ENCODE measurements around the gene PSMD11. TPM values are rescaled to one million over a fixed set of nuclear protein-coding genes. Genes with fewer than 3 reads are reported as not detected.

PSMD11 gene
- total and polyA plus RNA-seq, 2 experiments from 2014 or later, result 44.2 to 158 TPM

DNA sequence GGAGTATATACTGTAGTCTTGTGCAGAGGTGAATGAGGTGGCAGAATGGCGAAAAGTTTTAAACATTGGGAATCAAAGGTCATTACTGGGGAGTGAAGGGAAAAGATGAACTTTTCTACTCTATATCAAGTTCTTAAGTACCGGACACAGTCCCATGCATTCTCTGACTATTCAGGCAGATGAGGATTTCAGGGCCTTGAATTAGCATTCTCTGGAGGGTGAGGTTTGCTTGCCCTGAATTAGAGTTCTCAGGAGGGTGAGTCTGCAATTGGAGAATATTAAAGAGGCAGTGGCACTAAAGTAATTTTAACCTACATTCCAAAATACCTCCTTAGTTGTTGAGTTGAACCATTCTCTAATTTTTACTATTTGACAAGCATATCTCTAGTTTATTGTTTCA lies 9.1 kb downstream of the PSMD11 start:
- H3K79me2 ChIP-seq (ENCODE audit: insufficient read depth), result peaks cover 100% of the 10 kb centered on the region
- no peaks in the 10 kb centered on the region for H3K4me1 ChIP-seq (ENCODE audit: insufficient read depth)
- DNase-seq, result no peak
- 0 out of 2 replicates have a peak, but pooled peaks cover 8% of the 10 kb centered on the region for H3F3A ChIP-seq (ENCODE audit: insufficient read depth)
- no peak overlapping the region for H3K27ac ChIP-seq
- no peaks in the 10 kb centered on the region for H3K9me2 ChIP-seq (ENCODE audit: insufficient read depth)
- no peaks in the 10 kb centered on the region for H3K27me3 ChIP-seq (replicated peaks; ENCODE audit: insufficient read depth)
- no peak overlapping the region for H3K9ac ChIP-seq
- no peak overlapping the region for H3K4me3 ChIP-seq
- 97 to 98% methylated on average over 2 of the region's 2 CpGs for WGBS, 2 experiments (ENCODE audit: low coverage in 1 of 2, low lambda C conversion rate in 2 of 2, missing lambda C conversion rate in 2 of 2)
- H3K36me3 ChIP-seq (ENCODE audit: low read depth), result peaks cover 68% of the 10 kb centered on the region
- in situ Hi-C loops (cut with MboI), result no loop called here
- TF ChIP-seq EZH2 (IDR thresholded peaks at IDR 0.05; ENCODE audit: insufficient read depth, poor library complexity, severe bottlenecking) (no peak), EZH2phosphoT487 (IDR thresholded peaks at IDR 0.05; ENCODE audit: insufficient read depth, low read depth) (no peak)
- no peaks in the 10 kb centered on the region for H4K20me1 ChIP-seq (ENCODE audit: insufficient read depth)
- H2AFZ ChIP-seq, result no peak overlapping the region
- H3K4me2 ChIP-seq (ENCODE audit: unreplicated experiment), result no peak overlapping the region
- H3K9me3 ChIP-seq (ENCODE audit: low read depth), result no peaks in the 10 kb centered on the region

DNA sequence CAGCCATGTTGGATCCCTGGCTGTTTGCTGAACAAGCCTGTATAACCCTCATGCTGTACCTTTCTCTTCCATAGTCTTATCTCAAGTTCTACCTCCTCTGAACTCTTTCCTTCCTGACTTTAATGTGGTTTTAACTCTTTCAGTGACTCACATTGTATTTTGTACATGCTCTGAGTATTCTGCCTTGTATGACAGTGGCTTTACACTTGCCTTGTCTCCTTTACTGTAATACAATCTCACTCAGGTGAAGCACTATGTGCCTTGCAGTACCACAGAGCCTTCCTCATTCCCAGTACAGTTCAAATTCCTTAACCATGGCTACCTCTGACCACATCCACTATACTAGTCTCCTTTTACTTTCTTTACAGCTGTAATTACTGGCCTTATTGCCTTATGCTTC lies 14.1 kb downstream of the PSMD11 start:
- DNase-seq, result no peak
- peaks cover 13% of the 10 kb centered on the region; the same call in 1 of the 2 replicates for H3F3A ChIP-seq (ENCODE audit: insufficient read depth)
- TF ChIP-seq EZH2phosphoT487 (IDR thresholded peaks at IDR 0.05; ENCODE audit: insufficient read depth, low read depth) (no peak), EZH2 (IDR thresholded peaks at IDR 0.05; ENCODE audit: insufficient read depth, poor library complexity, severe bottlenecking) (no peak)
- in situ Hi-C loops (cut with MboI), result no loop called here
- H3K79me2 ChIP-seq (ENCODE audit: insufficient read depth), result peaks cover 94% of the 10 kb centered on the region
- H3K4me2 ChIP-seq (ENCODE audit: unreplicated experiment), result no peak overlapping the region
- no peaks in the 10 kb centered on the region for H3K4me1 ChIP-seq (ENCODE audit: insufficient read depth)
- no peak overlapping the region for H3K4me3 ChIP-seq
- peaks cover 4% of the 10 kb centered on the region; the same call in 1 of the 2 replicates for H4K20me1 ChIP-seq (ENCODE audit: insufficient read depth)
- H3K27ac ChIP-seq, result no peak overlapping the region
- H2AFZ ChIP-seq, result no peak overlapping the region
- H3K9me3 ChIP-seq (ENCODE audit: low read depth), result no peaks in the 10 kb centered on the region
- H3K9ac ChIP-seq, result no peak overlapping the region
- peaks cover 42% of the 10 kb centered on the region for H3K36me3 ChIP-seq (ENCODE audit: low read depth)
- no peaks in the 10 kb centered on the region for H3K27me3 ChIP-seq (replicated peaks; ENCODE audit: insufficient read depth)
- no peaks in the 10 kb centered on the region for H3K9me2 ChIP-seq (ENCODE audit: insufficient read depth)

DNA sequence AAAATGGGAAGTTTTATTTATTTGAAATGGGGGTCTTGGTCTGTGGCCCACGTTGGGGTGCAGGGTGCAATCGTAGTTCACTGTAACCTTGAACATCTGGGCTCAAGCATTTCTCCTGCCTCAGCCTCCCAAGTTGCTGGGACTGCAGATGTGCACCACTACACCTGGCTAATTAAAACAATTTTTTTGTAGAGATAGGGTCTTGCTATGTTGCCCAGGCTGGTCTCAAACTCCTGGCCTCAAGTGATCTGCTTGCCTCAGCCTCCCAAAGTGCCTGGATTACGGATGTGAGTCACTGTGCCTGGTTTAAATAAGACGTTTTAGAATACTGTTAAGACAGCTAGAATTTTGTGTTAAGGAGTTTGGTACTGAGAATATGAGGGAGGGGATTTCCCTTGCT lies 15.7 kb downstream of the PSMD11 start:
- Histone ChIP-seq H3K36me3 (ENCODE audit: low read depth) (peaks cover 39% of the 10 kb centered on the region), H4K20me1 (ENCODE audit: insufficient read depth) (peaks cover 4% of the 10 kb centered on the region; the same call in 1 of the 2 replicates), H3K4me1 (ENCODE audit: insufficient read depth) (no peaks in the 10 kb centered on the region), H3K9ac (no peak overlapping the region), H3K9me2 (ENCODE audit: insufficient read depth) (no peaks in the 10 kb centered on the region), H3K9me3 (ENCODE audit: low read depth) (no peaks in the 10 kb centered on the region), H3K79me2 (ENCODE audit: insufficient read depth) (peaks cover 90% of the 10 kb centered on the region), H3K27me3 (replicated peaks; ENCODE audit: insufficient read depth) (no peaks in the 10 kb centered on the region), H3K4me2 (ENCODE audit: unreplicated experiment) (no peak overlapping the region), H3F3A (ENCODE audit: insufficient read depth) (peaks cover 6% of the 10 kb centered on the region; the same call in 1 of the 2 replicates), H3K4me3 (no peak overlapping the region), H2AFZ (no peak overlapping the region), H3K27ac (no peak overlapping the region)
- no peak for TF ChIP-seq EZH2phosphoT487 (IDR thresholded peaks at IDR 0.05; ENCODE audit: insufficient read depth, low read depth)
- no peak for TF ChIP-seq EZH2 (IDR thresholded peaks at IDR 0.05; ENCODE audit: insufficient read depth, poor library complexity, severe bottlenecking)
- in situ Hi-C loops (cut with MboI), result no loop called here
- no peak for DNase-seq
- 86% methylated on average over 4 of the region's 4 CpGs for WGBS, 2 experiments (ENCODE audit: low coverage in 1 of 2, low lambda C conversion rate in 2 of 2, missing lambda C conversion rate in 2 of 2)

DNA sequence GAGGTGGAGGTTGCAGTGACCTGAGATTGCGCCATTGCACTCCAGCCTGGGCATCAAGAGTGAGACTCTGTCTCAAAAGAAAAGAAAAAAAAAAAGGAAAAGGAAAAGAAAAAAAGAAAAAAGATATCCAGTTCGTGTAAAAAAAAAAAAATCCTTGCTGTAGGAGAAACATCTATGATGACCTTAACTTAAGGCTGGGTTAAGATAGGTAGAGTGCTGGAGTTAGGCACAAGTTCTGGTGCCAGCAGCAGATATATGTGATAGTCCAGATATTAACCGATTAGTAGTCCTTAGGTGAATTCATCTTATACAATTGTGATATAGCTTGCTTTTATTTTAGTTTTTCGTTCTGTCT lies 17.2 kb downstream of the PSMD11 start:
- Histone ChIP-seq H3K79me2 (ENCODE audit: insufficient read depth) (peaks cover 83% of the 10 kb centered on the region), H2AFZ (no peak overlapping the region), H3K9ac (no peak overlapping the region), H3F3A (ENCODE audit: insufficient read depth) (peaks cover 6% of the 10 kb centered on the region; the same call in 1 of the 2 replicates), H3K4me1 (ENCODE audit: insufficient read depth) (no peaks in the 10 kb centered on the region), H3K27ac (no peak overlapping the region), H3K36me3 (ENCODE audit: low read depth) (peaks cover 36% of the 10 kb centered on the region), H3K4me2 (ENCODE audit: unreplicated experiment) (no peak overlapping the region), H3K9me2 (ENCODE audit: insufficient read depth) (no peaks in the 10 kb centered on the region), H3K27me3 (replicated peaks; ENCODE audit: insufficient read depth) (no peaks in the 10 kb centered on the region), H3K4me3 (no peak overlapping the region), H3K9me3 (ENCODE audit: low read depth) (no peaks in the 10 kb centered on the region), H4K20me1 (ENCODE audit: insufficient read depth) (peaks cover 4% of the 10 kb centered on the region; the same call in 1 of the 2 replicates)
- no peak for TF ChIP-seq EZH2 (IDR thresholded peaks at IDR 0.05; ENCODE audit: insufficient read depth, poor library complexity, severe bottlenecking)
- TF ChIP-seq EZH2phosphoT487 (IDR thresholded peaks at IDR 0.05; ENCODE audit: insufficient read depth, low read depth), result no peak
- no peak for DNase-seq
- WGBS, 2 experiments (ENCODE audit: low coverage in 1 of 2, low lambda C conversion rate in 2 of 2, missing lambda C conversion rate in 2 of 2), result 69 to 74% methylated on average over 4 of the region's 4 CpGs
- in situ Hi-C loops (cut with MboI), result no loop called here

Data from GM23248 (cell line).